KMS-11 (cell line): ENCODE results near the gene ERAL1.

Experiments used
- H2AFZ ChIP-seq: fragments of 200-600 bp; sonication (generic); 2 replicates; pipeline ENCODE4 v1.6.1; 2016; ENCODE audit warnings: antibody characterized with exemption, mixed run types, low read depth
- H3K27ac ChIP-seq: fragments of 200-600 bp; sonication (generic); 2 replicates; pipeline ENCODE4 v1.6.1; 2016; ENCODE audit warnings: mild to moderate bottlenecking, mixed run types
- H3K27me3 ChIP-seq: fragments of 200-600 bp; sonication (generic); 2 replicates; pipeline ENCODE4 v1.6.1; 2017; ENCODE audit warnings: mild to moderate bottlenecking, low read depth, mixed run types, moderate library complexity; ENCODE audit not compliant: insufficient read depth
- H3K36me3 ChIP-seq: fragments of 200-600 bp; sonication (generic); 2 replicates; pipeline ENCODE4 v1.6.1; 2017; ENCODE audit warnings: mild to moderate bottlenecking, mixed run types; ENCODE audit not compliant: insufficient read depth
- H3K4me1 ChIP-seq: fragments of 200-600 bp; sonication (generic); 2 replicates; pipeline ENCODE4 v1.6.1; 2016; ENCODE audit warnings: mild to moderate bottlenecking, low read depth, mixed run types; ENCODE audit not compliant: poor library complexity, severe bottlenecking
- H3K4me2 ChIP-seq: fragments of 200-600 bp; sonication (generic); 2 replicates; pipeline ENCODE4 v1.7.0; 2016; ENCODE audit warnings: mild to moderate bottlenecking, mixed run types
- H3K4me3 ChIP-seq: fragments of 200-600 bp; sonication (generic); IDR thresholded peaks from 2 replicates; pipeline ENCODE4 v1.6.1; 2017; ENCODE audit warnings: low read depth, low read length, mixed read lengths; ENCODE audit not compliant: insufficient read depth
- H3K79me2 ChIP-seq: fragments of 200-600 bp; sonication (generic); 2 replicates; pipeline ENCODE4 v1.6.1; 2016; ENCODE audit warnings: low read depth, mixed run types; ENCODE audit not compliant: insufficient read depth
- H3K9ac ChIP-seq: fragments of 200-600 bp; sonication (generic); 2 replicates; pipeline ENCODE4 v1.6.1; 2016; ENCODE audit warnings: mild to moderate bottlenecking, mixed run types
- H4K20me1 ChIP-seq: fragments of 200-600 bp; sonication (generic); 2 replicates; pipeline ENCODE4 v1.6.1; 2016; ENCODE audit warnings: mild to moderate bottlenecking, mixed run types; ENCODE audit not compliant: insufficient read depth
- TF ChIP-seq, protein P1 (sequence below): fragments of 200-600 bp; sonication (generic); conservative IDR thresholded peaks from 2 replicates; pipeline ENCODE4 v1.6.1; 2017; ENCODE audit warnings: low read depth, mild to moderate bottlenecking, antibody characterized with exemption, low read length, moderate library complexity, mixed read lengths

Gene ERAL1

GRCh38 chr17:28812091-28812747 lies 42.6 kb upstream of the ERAL1 start:
- Histone ChIP-seq H2AFZ (peak overlapping the region; percentile 72), H3K27ac (peak overlapping the region; percentile 57), H3K4me3 (no peak overlapping the region), H3K27me3 (no peaks in the 10 kb centered on the region), H3K9ac (peak overlapping the region; percentile 57; the same call in 1 of the 2 replicates), H3K4me2 (peak overlapping the region; percentile 79), H3K4me1 (peaks cover 40% of the 10 kb centered on the region), H4K20me1 (no peaks in the 10 kb centered on the region), H3K79me2 (peaks cover 30% of the 10 kb centered on the region; the same call in 1 of the 2 replicates), H3K36me3 (no peaks in the 10 kb centered on the region)
- TF ChIP-seq, protein P1, sequence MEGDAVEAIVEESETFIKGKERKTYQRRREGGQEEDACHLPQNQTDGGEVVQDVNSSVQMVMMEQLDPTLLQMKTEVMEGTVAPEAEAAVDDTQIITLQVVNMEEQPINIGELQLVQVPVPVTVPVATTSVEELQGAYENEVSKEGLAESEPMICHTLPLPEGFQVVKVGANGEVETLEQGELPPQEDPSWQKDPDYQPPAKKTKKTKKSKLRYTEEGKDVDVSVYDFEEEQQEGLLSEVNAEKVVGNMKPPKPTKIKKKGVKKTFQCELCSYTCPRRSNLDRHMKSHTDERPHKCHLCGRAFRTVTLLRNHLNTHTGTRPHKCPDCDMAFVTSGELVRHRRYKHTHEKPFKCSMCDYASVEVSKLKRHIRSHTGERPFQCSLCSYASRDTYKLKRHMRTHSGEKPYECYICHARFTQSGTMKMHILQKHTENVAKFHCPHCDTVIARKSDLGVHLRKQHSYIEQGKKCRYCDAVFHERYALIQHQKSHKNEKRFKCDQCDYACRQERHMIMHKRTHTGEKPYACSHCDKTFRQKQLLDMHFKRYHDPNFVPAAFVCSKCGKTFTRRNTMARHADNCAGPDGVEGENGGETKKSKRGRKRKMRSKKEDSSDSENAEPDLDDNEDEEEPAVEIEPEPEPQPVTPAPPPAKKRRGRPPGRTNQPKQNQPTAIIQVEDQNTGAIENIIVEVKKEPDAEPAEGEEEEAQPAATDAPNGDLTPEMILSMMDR: no peak

GRCh38 chr17:28812748-28813377 lies 42.0 kb upstream of the ERAL1 start:
- Histone ChIP-seq H3K9ac (peak overlapping the region; percentile 57; the same call in 1 of the 2 replicates), H4K20me1 (no peaks in the 10 kb centered on the region), H3K4me2 (peak overlapping the region; percentile 92), H2AFZ (peak overlapping the region; percentile 72), H3K27ac (peak overlapping the region; percentile 57), H3K4me1 (peaks cover 39% of the 10 kb centered on the region), H3K36me3 (no peaks in the 10 kb centered on the region), H3K79me2 (peaks cover 28% of the 10 kb centered on the region; the same call in 1 of the 2 replicates), H3K27me3 (no peaks in the 10 kb centered on the region), H3K4me3 (no peak overlapping the region)
- TF ChIP-seq, protein P1: no peak

DNA sequence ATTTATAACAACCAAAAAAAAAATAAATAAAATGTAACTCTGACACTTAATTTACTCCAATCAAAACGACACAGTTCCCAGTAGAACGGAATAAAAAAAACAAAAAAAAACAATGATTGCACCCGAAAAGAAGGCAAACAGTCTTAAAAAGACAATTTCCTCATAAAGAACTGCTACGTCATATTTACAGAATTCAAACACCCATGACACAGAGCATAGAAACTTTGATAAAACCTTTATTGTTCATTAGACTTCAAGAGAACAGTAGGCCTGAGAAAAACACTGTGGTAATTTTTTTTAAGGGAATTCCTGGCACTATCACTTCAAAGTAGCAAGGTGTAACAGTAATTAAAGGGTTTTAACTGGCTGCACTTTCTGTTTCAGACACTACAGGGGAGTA lies 38.3 kb upstream of the ERAL1 start:
- Histone ChIP-seq H3K4me2 (no peak overlapping the region), H3K27me3 (no peaks in the 10 kb centered on the region), H3K36me3 (no peaks in the 10 kb centered on the region), H3K27ac (no peak overlapping the region), H2AFZ (no peak overlapping the region), H4K20me1 (peaks cover 4% of the 10 kb centered on the region; the same call in 1 of the 2 replicates), H3K9ac (no peak overlapping the region), H3K4me1 (peaks cover 7% of the 10 kb centered on the region), H3K79me2 (peaks cover 19% of the 10 kb centered on the region; the same call in 1 of the 2 replicates), H3K4me3 (no peak overlapping the region)
- TF ChIP-seq, protein P1: no peak

DNA sequence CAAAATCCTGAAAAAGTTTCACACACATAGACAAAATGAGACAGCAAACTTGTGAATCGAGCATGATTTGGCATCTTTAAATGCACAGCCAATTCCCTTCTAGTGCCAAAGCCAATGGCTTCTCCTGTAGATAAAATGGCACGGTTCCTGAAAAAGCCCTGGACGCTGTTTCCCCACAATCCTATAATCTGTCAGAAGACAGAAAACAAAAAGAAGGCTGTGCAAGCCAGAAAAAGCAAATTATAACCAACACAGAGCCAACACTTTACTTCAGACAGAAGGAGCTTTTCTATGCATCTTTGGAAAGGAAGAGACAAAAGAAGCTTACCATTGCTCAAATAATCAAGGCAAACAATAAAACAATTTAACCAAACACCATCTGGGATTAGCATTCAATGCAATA lies 36.0 kb upstream of the ERAL1 start:
- no peak overlapping the region for H3K9ac ChIP-seq
- no peak overlapping the region for H3K4me2 ChIP-seq
- H3K27me3 ChIP-seq: no peaks in the 10 kb centered on the region
- peaks cover 4% of the 10 kb centered on the region; the same call in 1 of the 2 replicates for H4K20me1 ChIP-seq
- no peak overlapping the region for H2AFZ ChIP-seq
- no peaks in the 10 kb centered on the region for H3K4me1 ChIP-seq
- no peak overlapping the region for H3K4me3 ChIP-seq
- TF ChIP-seq, protein P1: no peak
- H3K27ac ChIP-seq: no peak overlapping the region
- peaks cover 19% of the 10 kb centered on the region; the same call in 1 of the 2 replicates for H3K79me2 ChIP-seq
- H3K36me3 ChIP-seq: no peaks in the 10 kb centered on the region
